ENCODE measurements around the gene CLNS1A. TPM values are rescaled to one million over a fixed set of nuclear protein-coding genes. Genes with fewer than 3 reads are reported as not detected.
"Not testable (repeated sequence)": the region's sequence is repeated elsewhere in the genome, so short reads cannot be mapped to it uniquely, and the experiment has no call there.

CLNS1A gene
- total RNA-seq, 1 donor from 2014 or later: 153 TPM

DNA sequence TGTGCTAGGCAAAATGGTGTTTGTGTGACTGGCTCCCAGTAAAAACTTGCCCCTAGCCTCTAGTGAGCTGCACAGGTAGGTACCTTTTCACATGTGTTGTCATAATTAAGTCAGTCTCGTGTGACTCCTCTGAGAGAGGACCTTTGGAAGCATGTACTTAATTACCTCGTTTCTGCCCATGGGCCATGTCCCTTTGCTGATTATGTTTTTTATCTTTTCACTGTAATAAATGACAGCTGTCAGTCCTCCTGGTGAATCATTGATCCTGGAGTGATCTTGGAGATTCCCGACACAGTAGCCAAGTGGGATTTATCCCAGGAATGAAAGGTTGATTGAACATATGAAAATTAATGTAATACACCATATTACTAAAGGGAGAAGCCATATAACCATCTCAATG, 12.5 kb upstream of the CLNS1A start:
- H3K27me3 Mint-ChIP-seq (ENCODE audit: low read depth): peaks cover 1% of the 10 kb centered on the region
- intact Hi-C loops (cut with micrococcal nuclease): no loop called here
- no peaks in the 10 kb centered on the region for H3K4me1 Mint-ChIP-seq (ENCODE audit: low read depth)
- H3K36me3 Mint-ChIP-seq (ENCODE audit: low read depth): no peaks in the 10 kb centered on the region
- no peak for DNase-seq (ENCODE audit: low spot score)
- H3K4me3 Mint-ChIP-seq (ENCODE audit: low read depth): no peak overlapping the region
- no peaks in the 10 kb centered on the region for H3K9me3 Mint-ChIP-seq
- H3K27ac Mint-ChIP-seq: no peak overlapping the region

DNA sequence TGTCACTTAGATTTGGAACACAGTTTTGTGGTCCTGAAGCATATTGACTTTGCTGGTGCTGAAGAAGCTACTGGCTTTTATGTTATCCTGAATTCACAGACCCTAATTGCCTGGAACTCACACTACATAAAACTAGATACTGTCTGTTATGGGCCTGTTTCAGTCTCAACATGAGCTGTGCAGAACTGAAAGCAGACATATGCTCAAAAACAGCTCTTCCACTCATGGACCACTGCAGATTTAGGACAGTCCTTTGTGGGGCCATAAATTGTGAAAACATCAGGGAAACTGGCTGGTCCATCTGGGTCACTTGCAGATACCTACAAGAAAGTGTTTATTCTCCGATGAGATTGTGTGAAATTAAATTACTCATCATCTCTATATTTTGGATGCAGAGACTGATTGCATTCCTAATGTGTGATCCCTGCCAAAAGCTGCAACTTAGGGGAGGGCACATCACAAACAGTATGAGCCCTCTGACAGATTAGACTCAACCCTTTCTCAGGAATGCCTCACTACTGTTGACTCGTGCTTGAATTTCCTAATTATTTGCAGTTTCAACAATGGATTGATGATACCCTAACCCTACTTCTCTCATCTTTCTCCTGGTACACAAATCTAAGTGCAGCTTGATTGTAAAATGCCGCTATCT, 10.2 kb upstream of the CLNS1A start:
- Mint-ChIP-seq H3K36me3 (ENCODE audit: low read depth) (no peaks in the 10 kb centered on the region), H3K27ac (no peak overlapping the region), H3K27me3 (ENCODE audit: low read depth) (peaks cover 1% of the 10 kb centered on the region), H3K9me3 (no peaks in the 10 kb centered on the region), H3K4me3 (ENCODE audit: low read depth) (no peak overlapping the region), H3K4me1 (ENCODE audit: low read depth) (peaks cover 8% of the 10 kb centered on the region)
- intact Hi-C loops (cut with micrococcal nuclease): no loop called here
- DNase-seq (ENCODE audit: low spot score): no peak

DNA sequence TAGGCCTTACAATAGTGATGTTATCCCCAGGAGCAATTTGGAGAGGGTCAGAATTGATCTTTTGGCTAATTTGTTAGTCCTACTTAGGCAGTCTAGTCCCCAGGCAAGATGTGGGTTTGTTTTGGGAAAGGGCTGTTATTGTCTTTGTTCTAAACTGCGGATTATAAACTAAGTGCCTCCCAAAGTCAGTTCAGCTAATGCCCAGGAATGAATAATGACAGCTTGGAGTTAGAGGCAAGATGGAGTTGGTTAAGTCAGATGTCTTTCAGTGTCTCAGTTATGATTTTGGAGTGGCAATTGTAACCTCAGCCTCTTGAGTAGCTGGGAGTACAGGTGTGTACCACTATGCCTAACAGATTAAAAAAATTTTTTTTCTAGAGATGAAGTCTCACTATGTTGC, 7.3 kb upstream of the CLNS1A start:
- DNase-seq (ENCODE audit: low spot score): no peak
- no peak overlapping the region for H3K27ac Mint-ChIP-seq
- H3K36me3 Mint-ChIP-seq (ENCODE audit: low read depth): no peaks in the 10 kb centered on the region
- no peaks in the 10 kb centered on the region for H3K27me3 Mint-ChIP-seq (ENCODE audit: low read depth)
- H3K4me1 Mint-ChIP-seq (ENCODE audit: low read depth): peaks cover 8% of the 10 kb centered on the region
- intact Hi-C loops (cut with micrococcal nuclease): no loop called here
- H3K9me3 Mint-ChIP-seq: peaks cover 9% of the 10 kb centered on the region
- H3K4me3 Mint-ChIP-seq (ENCODE audit: low read depth): no peak overlapping the region

DNA sequence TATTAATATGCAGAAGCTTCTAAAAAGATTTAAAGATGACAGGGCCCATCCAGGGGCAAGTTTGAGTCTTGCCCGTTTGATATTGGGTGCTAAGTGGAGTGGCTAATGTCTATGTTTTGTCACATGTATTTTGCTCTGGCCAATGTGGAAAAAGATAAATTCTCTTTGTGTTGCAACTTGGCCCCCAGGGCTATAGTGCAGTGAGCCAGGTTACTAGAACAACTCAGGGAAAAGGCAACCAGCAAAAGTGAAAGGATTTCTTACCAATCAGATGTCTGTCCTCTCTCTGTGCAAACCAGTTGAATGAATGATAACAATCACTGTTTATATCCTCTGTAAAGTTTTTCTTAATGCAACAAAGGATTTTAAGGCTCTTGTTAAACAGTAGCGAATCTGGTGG, 4.6 kb upstream of the CLNS1A start:
- intact Hi-C loops (cut with micrococcal nuclease): no loop called here
- DNase-seq (ENCODE audit: low spot score): no peak
- peaks cover 11% of the 10 kb centered on the region for H3K9me3 Mint-ChIP-seq
- H3K4me1 Mint-ChIP-seq (ENCODE audit: low read depth): peaks cover 13% of the 10 kb centered on the region
- H3K4me3 Mint-ChIP-seq (ENCODE audit: low read depth): no peak overlapping the region
- H3K27ac Mint-ChIP-seq: no peak overlapping the region
- no peaks in the 10 kb centered on the region for H3K27me3 Mint-ChIP-seq (ENCODE audit: low read depth)
- H3K36me3 Mint-ChIP-seq (ENCODE audit: low read depth): peaks cover 8% of the 10 kb centered on the region

DNA sequence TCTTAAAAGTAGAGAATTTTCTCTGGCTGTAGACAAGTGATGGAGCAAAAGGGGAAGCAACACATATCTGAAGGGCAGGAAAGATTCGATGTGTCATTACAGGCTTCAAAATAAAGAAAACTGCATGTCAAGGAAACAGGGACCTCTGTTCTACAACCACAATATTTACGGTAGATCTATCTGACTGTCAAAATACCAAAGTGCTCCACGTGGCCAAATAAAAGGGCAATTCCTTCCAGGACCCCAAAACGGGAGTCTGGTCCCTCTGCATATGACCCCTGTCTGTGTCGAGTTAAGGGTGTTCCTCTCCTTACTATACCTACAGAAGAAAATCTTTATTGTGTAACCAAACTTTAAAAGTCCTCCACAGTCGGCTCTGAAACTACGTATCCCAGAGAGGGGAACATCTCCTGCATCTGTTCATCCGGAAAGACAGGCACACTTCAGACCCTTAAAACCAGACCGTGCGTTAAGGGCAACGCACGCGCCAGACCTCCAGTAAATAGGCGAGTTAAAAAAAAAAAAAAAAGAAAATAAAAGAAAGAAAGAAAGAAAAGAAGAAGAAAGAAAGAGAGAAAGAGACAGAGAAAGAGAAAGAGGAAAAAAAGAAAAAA, 756 bp downstream of the CLNS1A start:
- no peak for DNase-seq (ENCODE audit: low spot score)
- intact Hi-C loops (cut with micrococcal nuclease): loop anchor here (1.0 to 10.0 kb wide), 3 partner anchors 70 to 718 kb away; partner anchors contain the start of gene AAMDC
- peaks cover 27% of the 10 kb centered on the region for H3K4me1 Mint-ChIP-seq (ENCODE audit: low read depth)
- H3K27me3 Mint-ChIP-seq (ENCODE audit: low read depth): no peaks in the 10 kb centered on the region
- H3K9me3 Mint-ChIP-seq: peaks cover 11% of the 10 kb centered on the region
- H3K36me3 Mint-ChIP-seq (ENCODE audit: low read depth): peaks cover 45% of the 10 kb centered on the region
- H3K27ac Mint-ChIP-seq: peak overlapping the region; percentile 91
- H3K4me3 Mint-ChIP-seq (ENCODE audit: low read depth): peak overlapping the region; percentile 90

DNA sequence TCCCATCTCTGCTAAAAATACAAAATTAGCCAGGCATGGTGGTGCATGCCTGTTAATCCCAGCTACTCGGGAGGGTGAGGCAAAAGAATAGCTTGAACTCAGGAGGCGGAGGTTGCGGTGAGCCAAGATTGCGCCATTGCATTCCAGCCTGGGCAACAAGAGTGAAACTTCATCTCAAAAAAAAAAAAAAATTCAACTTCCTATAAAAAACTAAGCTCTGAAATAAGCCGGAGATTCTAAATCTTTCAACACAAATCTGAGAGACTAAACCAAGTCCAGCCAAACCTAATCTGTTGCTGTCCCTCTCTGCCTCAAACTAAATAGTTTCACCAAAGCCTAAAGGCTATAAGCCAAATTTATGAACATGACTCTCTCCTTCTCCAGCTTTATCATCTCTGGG, 3.7 kb downstream of the CLNS1A start:
- intact Hi-C loops (cut with micrococcal nuclease): loop anchor here (10.0 kb wide), 1 partner anchor 721 kb away; no protein-coding TSS in a partner anchor
- not testable (repeated sequence) for DNase-seq (ENCODE audit: low spot score); H3K4me3 Mint-ChIP-seq (ENCODE audit: low read depth); H3K27me3 Mint-ChIP-seq (ENCODE audit: low read depth); H3K9me3 Mint-ChIP-seq
- Mint-ChIP-seq H3K4me1 (ENCODE audit: low read depth) (peaks cover 34% of the 10 kb centered on the region), H3K36me3 (ENCODE audit: low read depth) (peaks cover 53% of the 10 kb centered on the region), H3K27ac (peak overlapping the region; percentile 7)

DNA sequence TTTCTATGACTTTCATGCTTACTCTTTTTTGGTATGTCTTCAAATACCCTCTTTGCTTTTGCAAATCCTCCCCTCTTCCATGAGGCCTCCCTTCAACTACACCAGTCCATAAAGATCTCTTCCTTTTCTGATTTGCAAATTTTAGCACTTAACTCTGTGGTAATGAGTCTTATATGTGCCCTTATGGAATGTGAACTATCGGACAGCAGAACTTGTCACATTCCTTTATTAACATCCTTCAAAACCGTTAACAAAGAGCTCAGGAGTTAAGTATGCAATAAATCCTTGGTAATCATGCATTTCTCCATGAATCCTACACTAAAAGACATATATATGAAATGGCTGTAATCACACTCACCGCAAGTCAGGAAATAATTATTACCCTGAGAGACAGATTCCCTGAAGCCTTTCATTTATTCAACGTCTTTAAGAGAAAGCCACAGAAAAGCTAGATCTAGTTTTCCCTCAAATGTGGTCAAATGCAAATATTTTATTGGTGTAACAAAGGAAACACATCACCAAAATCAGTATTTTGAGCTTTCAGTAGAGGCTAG, 7.4 kb downstream of the CLNS1A start:
- Mint-ChIP-seq H3K4me3 (ENCODE audit: low read depth) (no peak overlapping the region), H3K27me3 (ENCODE audit: low read depth) (no peaks in the 10 kb centered on the region), H3K9me3 (no peaks in the 10 kb centered on the region), H3K27ac (no peak overlapping the region), H3K36me3 (ENCODE audit: low read depth) (peaks cover 54% of the 10 kb centered on the region), H3K4me1 (ENCODE audit: low read depth) (peaks cover 17% of the 10 kb centered on the region)
- intact Hi-C loops (cut with micrococcal nuclease): loop anchor here (10.0 kb wide), 1 partner anchor 725 kb away; no protein-coding TSS in a partner anchor
- DNase-seq (ENCODE audit: low spot score): no peak

DNA sequence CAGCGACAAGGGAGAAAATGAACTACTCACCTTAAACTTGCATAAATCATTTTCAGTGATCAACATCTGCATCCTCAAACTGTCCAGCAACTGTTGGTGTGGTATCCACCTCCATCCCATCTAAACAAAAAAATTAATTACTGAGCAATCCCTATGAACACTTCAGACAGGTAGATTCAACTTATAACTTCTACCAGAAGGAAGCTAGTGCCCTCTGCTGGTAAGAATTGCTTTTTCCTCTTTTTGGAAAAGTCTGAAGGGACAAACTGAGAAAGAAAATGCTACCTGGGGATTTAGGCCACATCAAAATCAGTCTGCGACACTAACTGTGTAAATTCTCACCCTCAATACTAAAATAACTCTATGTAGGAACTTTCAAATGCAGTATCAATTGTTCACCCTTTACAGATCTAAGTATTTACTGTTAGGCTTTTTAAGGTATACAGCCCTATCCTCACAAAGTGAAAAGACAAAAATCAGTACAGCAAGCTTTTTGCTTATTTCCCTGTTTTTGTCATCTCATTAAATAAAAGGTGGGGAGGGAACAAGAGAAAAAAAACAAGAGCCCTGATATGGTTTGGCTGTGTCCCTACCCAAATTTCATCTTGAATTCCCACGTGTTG, 17.9 kb downstream of the CLNS1A start:
- Mint-ChIP-seq H3K9me3 (no peaks in the 10 kb centered on the region), H3K27ac (no peak overlapping the region), H3K36me3 (ENCODE audit: low read depth) (peaks cover 71% of the 10 kb centered on the region), H3K27me3 (ENCODE audit: low read depth) (no peaks in the 10 kb centered on the region), H3K4me1 (ENCODE audit: low read depth) (no peaks in the 10 kb centered on the region), H3K4me3 (ENCODE audit: low read depth) (no peak overlapping the region)
- intact Hi-C loops (cut with micrococcal nuclease): no loop called here
- no peak for DNase-seq (ENCODE audit: low spot score)

DNA sequence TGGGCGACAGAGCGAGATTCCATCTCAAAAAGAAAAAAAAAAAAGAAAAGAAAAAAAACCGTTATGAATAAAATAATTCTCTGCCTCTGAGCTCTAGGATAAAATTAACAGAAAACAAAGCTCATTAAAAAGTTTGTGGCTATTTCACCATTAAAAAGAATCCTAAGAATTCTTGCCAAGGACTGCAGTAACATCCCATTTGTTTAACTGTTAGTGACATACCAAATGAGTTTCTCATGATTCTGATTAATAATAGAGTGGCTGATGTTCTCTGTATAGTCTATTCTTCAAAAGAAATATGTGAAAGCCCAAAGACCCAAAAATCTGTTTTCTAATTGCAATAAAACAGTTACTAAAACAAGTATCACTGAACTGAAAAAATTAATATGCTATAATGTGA, 19.7 kb downstream of the CLNS1A start:
- no peaks in the 10 kb centered on the region for H3K27me3 Mint-ChIP-seq (ENCODE audit: low read depth)
- no peak overlapping the region for H3K27ac Mint-ChIP-seq
- H3K9me3 Mint-ChIP-seq: no peaks in the 10 kb centered on the region
- peaks cover 67% of the 10 kb centered on the region for H3K36me3 Mint-ChIP-seq (ENCODE audit: low read depth)
- intact Hi-C loops (cut with micrococcal nuclease): no loop called here
- no peak overlapping the region for H3K4me3 Mint-ChIP-seq (ENCODE audit: low read depth)
- no peaks in the 10 kb centered on the region for H3K4me1 Mint-ChIP-seq (ENCODE audit: low read depth)
- DNase-seq (ENCODE audit: low spot score): no peak

DNA sequence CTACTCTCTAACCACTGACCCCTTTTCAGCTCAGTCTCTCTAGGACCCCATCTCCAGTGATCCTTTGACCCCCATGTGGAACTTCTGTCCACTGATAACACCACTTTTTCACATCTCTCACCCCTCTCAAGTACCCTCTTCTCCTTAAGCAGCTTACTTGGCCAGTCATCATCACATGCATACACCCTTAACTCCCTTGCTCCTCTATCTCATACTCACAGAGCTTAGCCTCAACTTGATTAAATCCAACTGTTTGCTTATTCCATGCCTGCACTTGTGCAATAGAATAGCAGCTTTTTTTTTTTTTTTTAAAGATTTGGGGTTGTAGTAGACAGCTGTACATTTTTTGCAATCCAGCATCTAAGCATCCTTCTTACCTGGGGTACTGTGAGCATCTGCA, 25.7 kb downstream of the CLNS1A start:
- peaks cover 52% of the 10 kb centered on the region for H3K36me3 Mint-ChIP-seq (ENCODE audit: low read depth)
- H3K4me1 Mint-ChIP-seq (ENCODE audit: low read depth): no peaks in the 10 kb centered on the region
- intact Hi-C loops (cut with micrococcal nuclease): no loop called here
- H3K27ac Mint-ChIP-seq: no peak overlapping the region
- no peak overlapping the region for H3K4me3 Mint-ChIP-seq (ENCODE audit: low read depth)
- no peak for DNase-seq (ENCODE audit: low spot score)
- no peaks in the 10 kb centered on the region for H3K27me3 Mint-ChIP-seq (ENCODE audit: low read depth)
- no peaks in the 10 kb centered on the region for H3K9me3 Mint-ChIP-seq

DNA sequence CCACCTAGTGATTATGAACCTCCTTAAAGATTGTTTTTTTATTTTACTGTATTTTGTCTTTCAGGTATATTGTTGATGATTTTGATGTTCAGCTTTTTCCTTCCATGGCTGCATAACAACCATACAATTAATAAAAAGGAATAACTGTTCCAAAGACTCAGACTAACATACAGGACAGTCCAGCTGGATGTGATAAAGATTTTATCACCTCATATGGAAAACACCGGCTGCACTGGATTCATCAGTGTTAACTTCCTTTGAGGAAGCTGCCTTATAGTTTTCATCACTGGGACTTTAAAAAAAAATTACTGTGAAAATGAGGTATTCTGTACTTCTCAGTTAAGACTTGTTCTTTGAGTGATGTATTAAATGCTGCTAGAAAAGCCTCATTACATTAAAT, 28.4 kb downstream of the CLNS1A start:
- Mint-ChIP-seq H3K27ac (no peak overlapping the region), H3K27me3 (ENCODE audit: low read depth) (no peaks in the 10 kb centered on the region), H3K36me3 (ENCODE audit: low read depth) (peaks cover 35% of the 10 kb centered on the region), H3K4me3 (ENCODE audit: low read depth) (no peak overlapping the region), H3K4me1 (ENCODE audit: low read depth) (no peaks in the 10 kb centered on the region), H3K9me3 (no peaks in the 10 kb centered on the region)
- DNase-seq (ENCODE audit: low spot score): no peak
- intact Hi-C loops (cut with micrococcal nuclease): no loop called here

DNA sequence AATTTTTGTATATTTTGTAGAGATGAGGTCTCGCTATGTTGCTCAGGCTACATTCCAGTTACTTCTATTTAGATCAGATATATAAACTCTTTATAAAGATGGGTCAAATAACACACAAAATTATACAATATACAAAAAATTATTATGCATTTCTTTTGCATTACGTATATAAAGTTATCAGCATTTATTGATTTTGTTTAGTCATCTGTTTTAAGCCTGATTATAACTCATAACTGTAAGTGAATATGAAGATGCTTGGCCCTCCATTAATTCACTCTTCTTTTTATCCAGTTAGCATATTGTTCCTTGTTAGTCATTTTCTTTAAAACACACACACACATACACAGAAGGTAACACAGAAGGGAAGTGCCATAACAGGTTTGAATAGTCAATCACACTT, 33.3 kb downstream of the CLNS1A start:
- DNase-seq (ENCODE audit: low spot score): no peak
- Mint-ChIP-seq H3K4me3 (ENCODE audit: low read depth) (no peak overlapping the region), H3K27me3 (ENCODE audit: low read depth) (no peaks in the 10 kb centered on the region), H3K27ac (no peak overlapping the region), H3K4me1 (ENCODE audit: low read depth) (no peaks in the 10 kb centered on the region), H3K36me3 (ENCODE audit: low read depth) (peaks cover 16% of the 10 kb centered on the region), H3K9me3 (no peaks in the 10 kb centered on the region)
- intact Hi-C loops (cut with micrococcal nuclease): no loop called here

Measured in activated T-helper 2 cell treated with anti-CD3 and anti-CD28 coated beads, Interferon-gamma antibody, Interleukin-2, Interleukin-4, amounts not matched to agents 10 μg/mL and 5 μg/mL and 100 μg/mL, durations not matched to agents 14 hours and 24 hours and 36 hours (primary cell).